Measurements from ENCODE around the gene NAV2. TPM values are rescaled to one million over a fixed set of nuclear protein-coding genes. Genes with fewer than 3 reads are reported as not detected.
A peak's percentile ranks its signal among the peaks of the same experiment; 100 is the strongest.

Gene NAV2
- total RNA-seq, 1 experiment from 2014 or later: 46.3 TPM

DNA sequence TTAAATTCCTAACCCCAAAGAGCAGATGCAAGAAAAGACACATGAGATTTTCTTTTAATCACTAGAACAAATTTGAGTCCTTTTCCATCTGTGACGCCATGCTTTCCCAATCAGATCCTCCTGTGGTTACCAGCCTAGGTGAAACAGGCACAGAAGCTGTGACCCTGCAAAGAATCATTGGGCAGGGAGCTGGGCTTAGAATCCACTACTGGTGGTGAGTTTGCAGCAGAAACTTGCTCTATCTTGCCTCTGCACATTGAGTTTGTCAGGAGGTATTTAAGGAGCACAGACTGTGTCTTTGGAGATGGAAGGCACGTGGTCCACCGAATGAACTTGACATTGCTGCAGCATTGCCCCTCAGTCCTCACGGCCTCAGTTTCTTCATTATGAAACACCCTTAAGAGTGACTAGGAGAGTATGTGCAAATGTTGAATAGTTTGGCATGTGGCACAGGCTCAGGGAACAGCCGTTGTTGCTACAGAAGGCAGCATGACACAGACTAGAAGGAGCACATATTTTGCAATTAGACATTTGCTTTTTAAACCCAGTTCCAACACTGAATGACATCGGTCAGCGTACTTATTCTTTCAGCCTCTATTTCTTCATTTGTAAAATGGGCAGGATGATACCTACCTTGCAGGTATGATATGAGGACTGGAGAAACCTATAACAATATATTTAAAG, 320.1 kb downstream of the NAV2 start:
- Histone ChIP-seq H3T11ph (ENCODE audit: low read length) (no peak overlapping the region), H3K14ac (ENCODE audit: insufficient read depth, low read length) (no peak overlapping the region), H3K9ac (ENCODE audit: extremely low read depth, insufficient read length, low read length) (no peak overlapping the region), H2BK20ac (ENCODE audit: low read depth, low read length, poor library complexity, severe bottlenecking) (no peak overlapping the region), H3K4me1 (ENCODE audit: insufficient read depth, low read length) (peaks cover 43% of the 10 kb centered on the region), H3K79me1 (ENCODE audit: insufficient read depth, low read depth, low read length, poor library complexity, severe bottlenecking) (no peaks in the 10 kb centered on the region), H3K18ac (ENCODE audit: insufficient read length, low read depth, low read length) (no peak overlapping the region), H3K23ac (ENCODE audit: insufficient read length, low read depth, low read length) (no peak overlapping the region), H3K4ac (ENCODE audit: low read depth, low read length) (no peak overlapping the region), H2AFZ (ENCODE audit: low read length) (no peak overlapping the region), H3K27ac (ENCODE audit: insufficient read length, low read depth, low read length) (no peak overlapping the region), H2BK12ac (ENCODE audit: insufficient read length, low read depth, low read length) (no peak overlapping the region), H2AK5ac (ENCODE audit: insufficient read length, low read length) (no peak overlapping the region), H3K9me3 (ENCODE audit: control insufficient read depth, low read depth, low read length) (no peaks in the 10 kb centered on the region), H4K91ac (ENCODE audit: insufficient read length, low read depth, low read length) (no peak overlapping the region), H3K79me2 (ENCODE audit: insufficient read depth, low read length) (peaks cover 9% of the 10 kb centered on the region; the same call in 1 of the 2 replicates), H2BK15ac (ENCODE audit: low read depth, low read length) (no peak overlapping the region), H2BK120ac (ENCODE audit: low read depth, low read length, poor library complexity, severe bottlenecking) (no peak overlapping the region), H3K56ac (ENCODE audit: insufficient read length, low read depth, low read length) (no peak overlapping the region), H4K20me1 (ENCODE audit: control insufficient read depth, insufficient read depth, insufficient read length) (no peaks in the 10 kb centered on the region), H3K23me2 (ENCODE audit: insufficient read length, low read depth, low read length, poor library complexity, severe bottlenecking) (no peaks in the 10 kb centered on the region), H4K5ac (ENCODE audit: insufficient read length, low read depth, low read length) (no peak overlapping the region), H3K27me3 (ENCODE audit: insufficient read depth, low read length) (no peaks in the 10 kb centered on the region; the same call in 1 of the 2 replicates), H2BK5ac (ENCODE audit: insufficient read length, low read length) (no peak overlapping the region), H4K8ac (replicated peaks; ENCODE audit: insufficient read length, low read depth, low read length) (no peak overlapping the region), H3K4me2 (ENCODE audit: insufficient read depth, insufficient read length, low read length) (no peak overlapping the region)
- Mint-ChIP-seq H3K4me3 (no peak overlapping the region), H3K36me3 (ENCODE audit: insufficient read depth in 1 of 3, low read depth in 3 of 3) (peaks cover 13 to 22% (median 22%) of the 10 kb centered on the region in 3 experiments; a peak in 6 of 7 replicates), H3K9me3 (no peaks in the 10 kb centered on the region), H3K27me3 (ENCODE audit: low read depth) (peaks cover 33% of the 10 kb centered on the region), H3K4me1 (peaks cover 75 to 87% of the 10 kb centered on the region in 2 experiments), H3K27ac (peak overlapping the region in 1 of 3 experiments; percentile 89; a peak in 3 of 7 replicates)
- no CpG with 5 or more reads among the region's 7 CpGs for WGBS (ENCODE audit: extremely low coverage, insufficient read length, low lambda C conversion rate)
- DNase-seq: no peak
- no peak for TF ChIP-seq CTCF (conservative IDR thresholded peaks at IDR 0.05)
